GM12875 (cell line): ENCODE data around the gene OR14J1.

Experiments used
- H3K4me3 ChIP-seq: one replicate; pipeline ENCODE4 v1.5.1; 2011; ENCODE audit warnings: low read depth, low read length, control low read depth
- CTCF ChIP-seq: IDR thresholded peaks from 2 replicates; pipeline ENCODE4 v1.5.1; 2011; ENCODE audit warnings: low read depth, mild to moderate bottlenecking, control low read depth, inconsistent platforms, low read length, moderate library complexity, borderline replicate concordance; ENCODE audit not compliant: insufficient read depth

Gene OR14J1

GRCh38 chr6:29301316-29301715 lies at the start of gene OR14J1:
OR14J1 (plus strand) TSS chr6:29301701; CDS start chr6:29306690, 4,989 bp downstream.
- no peak within 1 kb of the TSS for H3K4me3 ChIP-seq
- no peak for TF ChIP-seq CTCF

- no peak overlapping the region for H3K4me3 ChIP-seq
- TF ChIP-seq CTCF, result no peak
These were observed 49.8 kb upstream of the OR14J1 start for GRCh38 chr6:29251736-29252135.

GRCh38 chr6:29255530-29255929 lies 46.0 kb upstream of the OR14J1 start:
- no peak for TF ChIP-seq CTCF
- H3K4me3 ChIP-seq, result no peak overlapping the region

GRCh38 chr6:29259721-29260120 lies 41.8 kb upstream of the OR14J1 start:
- H3K4me3 ChIP-seq, result no peak overlapping the region
- TF ChIP-seq CTCF, result no peak

GRCh38 chr6:29263001-29263400 lies 38.5 kb upstream of the OR14J1 start:
- H3K4me3 ChIP-seq, result no peak overlapping the region
- no peak for TF ChIP-seq CTCF

GRCh38 chr6:29294499-29294914 lies 7.0 kb upstream of the OR14J1 start:
- no peak for TF ChIP-seq CTCF
- H3K4me3 ChIP-seq, result no peak overlapping the region

- no peak overlapping the region for H3K4me3 ChIP-seq
- no peak for TF ChIP-seq CTCF
These were observed 6.3 kb upstream of the OR14J1 start for GRCh38 chr6:29295181-29295585.
